Activated CD8-positive, alpha-beta memory T cell treated with anti-CD3 and anti-CD28 coated beads, Interleukin-2, amount 10 ng/mL, durations not matched to agents 7 days and 5 days (primary cell): ENCODE measurements around the gene PHOSPHO2. TPM values are rescaled to one million over a fixed set of nuclear protein-coding genes. Genes with fewer than 3 reads are reported as not detected.
"Not testable (repeated sequence)": the region's sequence is repeated elsewhere in the genome, so short reads cannot be mapped to it uniquely, and the experiment has no call there.

Experiments
- ATAC-seq: fragments of 150-1000 bp; cut with Tn5 transposase; one replicate; pipeline ENCODE4 v1.10.0; 2021; ENCODE audit warnings: moderate library complexity
- CTCF ChIA-PET: fragments of 350-600 bp; sonication (Branson Sonifier 250); formaldehyde crosslinking; loops from one replicate; lab custom pipeline; 2021; ENCODE audit warnings: antibody characterized with exemption; lab: Charles Lee
- DNase-seq: peaks from one replicate; pipeline ENCODE4 v3.0.0-alpha.2; 2020
- H3K27ac Mint-ChIP-seq: one replicate; pipeline ENCODE4 v1.8.0; 2021; ENCODE audit warnings: mild to moderate bottlenecking, mixed read lengths
- H3K27me3 Mint-ChIP-seq: one replicate; pipeline ENCODE4 v1.8.0; 2021; ENCODE audit warnings: mixed read lengths
- H3K36me3 Mint-ChIP-seq: one replicate; pipeline ENCODE4 v1.8.0; 2021; ENCODE audit warnings: mild to moderate bottlenecking, mixed read lengths
- H3K4me1 Mint-ChIP-seq: one replicate; pipeline ENCODE4 v1.8.0; 2021; ENCODE audit warnings: mixed read lengths
- H3K4me3 Mint-ChIP-seq: one replicate; pipeline ENCODE4 v1.8.0; 2021; ENCODE audit warnings: mild to moderate bottlenecking, moderate library complexity, mixed read lengths
- H3K9me3 Mint-ChIP-seq: one replicate; pipeline ENCODE4 v1.8.0; 2022; ENCODE audit warnings: low read depth, mixed read lengths
- total RNA-seq, 2 experiments: library from RNA; stranded (reverse); gene quantifications; one replicate each; pipeline ENCODE4 v1.2.3, GENCODE V29; 2021

PHOSPHO2 gene
- total RNA-seq, 2 experiments from 2014 or later, result 4.1 to 5.9 TPM

- no peak overlapping the region for H3K27ac Mint-ChIP-seq
- no peaks in the 10 kb centered on the region for H3K9me3 Mint-ChIP-seq
- no peaks in the 10 kb centered on the region for H3K36me3 Mint-ChIP-seq
- peaks cover 10% of the 10 kb centered on the region for H3K4me1 Mint-ChIP-seq
- no peak for ATAC-seq
- no peak for DNase-seq
- H3K27me3 Mint-ChIP-seq, result peaks cover 3% of the 10 kb centered on the region
- H3K4me3 Mint-ChIP-seq, result no peak overlapping the region
- CTCF ChIA-PET, result no interaction called here
Observed at GRCh38 chr2:169670215-169670651, 24.0 kb upstream of the PHOSPHO2 start.

DNA sequence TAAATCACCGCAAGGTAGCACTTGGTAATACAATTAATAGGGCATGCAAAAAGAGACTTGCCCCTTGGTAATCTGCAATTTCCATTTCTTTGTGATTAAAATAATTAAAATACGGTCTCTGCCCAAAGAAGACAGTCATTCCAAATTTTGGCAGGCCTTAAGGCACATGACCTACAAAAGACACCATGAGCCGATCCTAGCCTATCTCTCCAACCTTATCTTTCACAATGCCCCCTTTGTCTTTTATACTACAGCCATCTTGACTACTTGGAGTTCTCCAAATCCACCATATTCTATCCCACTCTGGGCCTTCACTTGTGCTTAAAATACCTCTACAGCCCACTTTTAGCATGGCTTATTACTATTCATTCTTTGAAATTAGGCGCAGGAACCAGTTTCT is 23.3 kb upstream of the PHOSPHO2 start:
- ATAC-seq (no peak), DNase-seq (no peak)
- Mint-ChIP-seq H3K4me1 (peaks cover 6% of the 10 kb centered on the region), H3K9me3 (no peaks in the 10 kb centered on the region), H3K4me3 (no peak overlapping the region), H3K36me3 (no peaks in the 10 kb centered on the region), H3K27me3 (peaks cover 3% of the 10 kb centered on the region), H3K27ac (no peak overlapping the region)
- CTCF ChIA-PET, result no interaction called here

DNA sequence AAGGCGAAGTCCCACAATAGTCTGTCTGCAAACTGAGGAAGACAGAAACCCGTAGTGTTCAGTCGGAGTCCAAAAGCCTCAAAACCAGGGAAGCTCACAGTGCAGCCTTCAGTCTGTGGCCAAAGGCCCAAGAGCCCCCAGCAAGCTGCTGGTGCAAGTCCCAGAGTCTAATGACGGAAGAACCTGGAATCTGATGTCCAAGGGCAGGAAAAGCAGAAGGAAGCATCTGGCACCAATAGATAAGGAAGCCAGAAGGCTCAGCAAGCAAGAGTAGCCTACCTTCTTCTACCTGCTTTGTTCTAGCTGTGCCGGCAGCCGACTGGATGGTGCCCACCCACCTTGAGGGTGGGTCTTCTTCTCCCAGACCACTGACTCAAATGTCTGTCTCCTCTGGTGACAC is 21.9 kb upstream of the PHOSPHO2 start:
- H3K36me3 Mint-ChIP-seq, result no peaks in the 10 kb centered on the region
- DNase-seq, result no peak
- CTCF ChIA-PET, result no interaction called here
- no peaks in the 10 kb centered on the region for H3K9me3 Mint-ChIP-seq
- no peak for ATAC-seq
- no peak overlapping the region for H3K27ac Mint-ChIP-seq
- no peak overlapping the region for H3K4me3 Mint-ChIP-seq
- H3K27me3 Mint-ChIP-seq, result no peaks in the 10 kb centered on the region
- peaks cover 6% of the 10 kb centered on the region for H3K4me1 Mint-ChIP-seq

DNA sequence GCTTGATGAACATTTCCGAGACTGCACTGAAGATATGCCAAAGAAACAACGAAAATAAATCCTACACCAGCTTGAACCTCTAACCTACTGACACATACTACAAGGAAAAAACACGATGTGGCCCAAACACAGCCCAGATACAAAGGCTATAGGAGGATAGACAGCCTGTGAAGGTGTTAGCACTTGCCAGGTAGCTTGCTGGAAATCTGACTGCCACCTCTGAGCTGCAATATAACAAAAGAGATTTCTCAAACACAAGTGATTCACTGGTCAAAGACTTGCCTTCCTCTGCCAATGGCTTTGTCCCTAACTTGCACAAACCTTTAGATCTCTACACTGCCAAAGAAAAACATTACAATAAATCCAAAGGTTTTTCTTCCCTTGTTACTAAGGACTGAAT is 21.2 kb upstream of the PHOSPHO2 start:
- no peaks in the 10 kb centered on the region for H3K36me3 Mint-ChIP-seq
- no peak overlapping the region for H3K4me3 Mint-ChIP-seq
- ATAC-seq (no peak), DNase-seq (no peak)
- H3K27me3 Mint-ChIP-seq, result no peaks in the 10 kb centered on the region
- CTCF ChIA-PET, result no interaction called here
- H3K9me3 Mint-ChIP-seq, result no peaks in the 10 kb centered on the region
- no peak overlapping the region for H3K27ac Mint-ChIP-seq
- peaks cover 6% of the 10 kb centered on the region for H3K4me1 Mint-ChIP-seq

- peaks cover 2% of the 10 kb centered on the region for H3K4me1 Mint-ChIP-seq
- H3K36me3 Mint-ChIP-seq, result no peaks in the 10 kb centered on the region
- CTCF ChIA-PET, result no interaction called here
- DNase-seq (no peak), ATAC-seq (no peak)
- H3K9me3 Mint-ChIP-seq, result no peaks in the 10 kb centered on the region
- H3K4me3 Mint-ChIP-seq, result no peak overlapping the region
- H3K27ac Mint-ChIP-seq, result no peak overlapping the region
- no peaks in the 10 kb centered on the region for H3K27me3 Mint-ChIP-seq
Observed at GRCh38 chr2:169673921-169674320, 20.3 kb upstream of the PHOSPHO2 start.

- Mint-ChIP-seq H3K27ac (no peak overlapping the region), H3K4me1 (no peaks in the 10 kb centered on the region), H3K4me3 (no peak overlapping the region), H3K27me3 (no peaks in the 10 kb centered on the region), H3K9me3 (peaks cover 2% of the 10 kb centered on the region), H3K36me3 (peaks cover 7% of the 10 kb centered on the region)
- CTCF ChIA-PET, result no interaction called here
- no peak for DNase-seq
- no peak for ATAC-seq
Observed at GRCh38 chr2:169676357-169676756, 17.9 kb upstream of the PHOSPHO2 start.

GRCh38 chr2:169676850-169677249 is 17.4 kb upstream of the PHOSPHO2 start:
- Mint-ChIP-seq H3K4me1 (peaks cover 2% of the 10 kb centered on the region), H3K4me3 (no peak overlapping the region), H3K27me3 (no peaks in the 10 kb centered on the region), H3K36me3 (peaks cover 12% of the 10 kb centered on the region), H3K9me3 (peaks cover 2% of the 10 kb centered on the region), H3K27ac (no peak overlapping the region)
- CTCF ChIA-PET, result no interaction called here
- ATAC-seq (no peak), DNase-seq (no peak)

DNA sequence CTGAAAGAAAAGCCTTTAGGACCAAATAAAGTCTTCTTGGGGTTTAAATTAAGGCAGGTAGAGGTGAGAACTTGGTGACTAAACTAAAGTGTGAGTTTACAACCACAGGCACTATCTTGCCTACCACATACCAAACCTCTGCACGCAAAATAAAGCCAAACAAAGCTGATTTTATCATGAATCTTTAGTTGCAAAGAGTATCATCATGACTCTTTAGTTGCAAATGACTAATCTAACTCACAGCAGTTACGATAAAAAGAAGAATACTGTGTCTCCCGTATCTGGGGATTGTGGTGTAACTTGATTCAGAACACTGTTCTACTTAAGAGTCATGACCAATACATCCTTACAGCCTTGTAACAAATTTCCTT is 11.2 kb upstream of the PHOSPHO2 start:
- ATAC-seq (peak; percentile 95), DNase-seq (peak; percentile 73)
- no peaks in the 10 kb centered on the region for H3K27me3 Mint-ChIP-seq
- H3K9me3 Mint-ChIP-seq, result peaks cover 2% of the 10 kb centered on the region
- CTCF ChIA-PET, result interaction anchor here (0.7 to 1.6 kb wide), 3 partner anchors 9 to 19 kb away, joined by 3 to 6 read pairs (median 3); partner anchors contain the start of genes CFAP210 and PHOSPHO2
- H3K27ac Mint-ChIP-seq, result peak overlapping the region; percentile 90
- peaks cover 30% of the 10 kb centered on the region for H3K4me1 Mint-ChIP-seq
- H3K36me3 Mint-ChIP-seq, result peaks cover 25% of the 10 kb centered on the region
- H3K4me3 Mint-ChIP-seq, result peak overlapping the region; percentile 13

- CTCF ChIA-PET, result interaction anchor here (0.7 to 1.6 kb wide), 3 partner anchors 8 to 19 kb away, joined by 3 to 6 read pairs (median 3); partner anchors contain the start of genes CFAP210 and PHOSPHO2
- peak; percentile 63 for DNase-seq
- peaks cover 3% of the 10 kb centered on the region for H3K9me3 Mint-ChIP-seq
- peak overlapping the region; percentile 90 for H3K27ac Mint-ChIP-seq
- peak; percentile 68 for ATAC-seq
- peaks cover 30% of the 10 kb centered on the region for H3K4me1 Mint-ChIP-seq
- H3K27me3 Mint-ChIP-seq, result no peaks in the 10 kb centered on the region
- H3K4me3 Mint-ChIP-seq, result peak overlapping the region; percentile 13
- H3K36me3 Mint-ChIP-seq, result peaks cover 29% of the 10 kb centered on the region
Observed at GRCh38 chr2:169683425-169684134, 10.7 kb upstream of the PHOSPHO2 start.

GRCh38 chr2:169684135-169684565 is 10.1 kb upstream of the PHOSPHO2 start:
- CTCF ChIA-PET, result interaction anchor here (1.2 to 1.6 kb wide), 2 partner anchors 10 to 18 kb away, joined by 3 to 6 read pairs; partner anchors contain the start of genes CFAP210 and PHOSPHO2

GRCh38 chr2:169684712-169685111 is 9.6 kb upstream of the PHOSPHO2 start:
- H3K9me3 Mint-ChIP-seq, DNase-seq, H3K4me3 Mint-ChIP-seq, ATAC-seq, CTCF ChIA-PET, H3K27me3 Mint-ChIP-seq: not testable (repeated sequence)
- Mint-ChIP-seq H3K27ac (peak overlapping the region; percentile 90), H3K4me1 (peaks cover 30% of the 10 kb centered on the region), H3K36me3 (peaks cover 35% of the 10 kb centered on the region)

More at GRCh38 chr2:169684135-169684565, 10.1 kb upstream of the PHOSPHO2 start:
- ATAC-seq (no peak), DNase-seq (no peak)
- Mint-ChIP-seq H3K9me3 (peaks cover 6% of the 10 kb centered on the region), H3K27ac (peak overlapping the region; percentile 90), H3K36me3 (peaks cover 32% of the 10 kb centered on the region), H3K4me3 (no peak overlapping the region), H3K27me3 (no peaks in the 10 kb centered on the region), H3K4me1 (peaks cover 30% of the 10 kb centered on the region)

DNA sequence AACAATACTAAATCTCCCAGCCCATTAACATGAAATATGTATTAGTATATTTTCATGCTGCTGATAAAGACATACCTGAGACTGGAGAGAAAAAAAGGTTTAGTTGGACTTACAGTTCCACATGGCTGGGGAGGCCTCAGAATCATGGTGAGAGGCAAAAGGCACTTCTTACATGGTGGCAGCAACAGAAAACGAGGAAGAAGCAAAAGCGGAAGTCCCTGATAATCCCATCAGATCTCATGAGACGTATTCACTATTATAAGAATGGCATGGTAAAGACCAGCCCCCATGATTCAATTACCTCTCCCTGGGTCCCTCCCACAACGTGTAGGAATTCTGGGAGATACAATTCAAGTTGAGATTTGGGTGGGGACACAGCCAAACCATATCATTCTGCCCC is 7.4 kb upstream of the PHOSPHO2 start:
- DNase-seq, H3K27me3 Mint-ChIP-seq, ATAC-seq, CTCF ChIA-PET, H3K4me3 Mint-ChIP-seq, H3K9me3 Mint-ChIP-seq, H3K27ac Mint-ChIP-seq: not testable (repeated sequence)
- H3K36me3 Mint-ChIP-seq, result peaks cover 29% of the 10 kb centered on the region
- peaks cover 29% of the 10 kb centered on the region for H3K4me1 Mint-ChIP-seq

GRCh38 chr2:169687943-169688342 is 6.3 kb upstream of the PHOSPHO2 start:
- H3K36me3 Mint-ChIP-seq, result peaks cover 27% of the 10 kb centered on the region
- H3K9me3 Mint-ChIP-seq, ATAC-seq, H3K4me3 Mint-ChIP-seq, H3K27ac Mint-ChIP-seq, CTCF ChIA-PET, DNase-seq, H3K27me3 Mint-ChIP-seq: not testable (repeated sequence)
- H3K4me1 Mint-ChIP-seq, result peaks cover 17% of the 10 kb centered on the region

GRCh38 chr2:169690958-169691357 is 3.3 kb upstream of the PHOSPHO2 start:
- Mint-ChIP-seq H3K36me3 (peaks cover 25% of the 10 kb centered on the region), H3K9me3 (peaks cover 8% of the 10 kb centered on the region), H3K4me1 (peaks cover 20% of the 10 kb centered on the region), H3K27me3 (peaks cover 7% of the 10 kb centered on the region), H3K4me3 (no peak overlapping the region), H3K27ac (no peak overlapping the region)
- DNase-seq (no peak), ATAC-seq (no peak)
- CTCF ChIA-PET, result interaction anchor here (1.0 kb wide), 2 partner anchors 9 to 99 kb away, joined by 3 to 4 read pairs; no protein-coding TSS in a partner anchor
